Ureter (tissue), 1 donor: ENCODE data around the gene CGA. TPM values are rescaled to one million over a fixed set of nuclear protein-coding genes. Genes with fewer than 3 reads are reported as not detected.
"Not testable (repeated sequence)": the region's sequence is repeated elsewhere in the genome, so short reads cannot be mapped to it uniquely, and the experiment has no call there.

Source experiments
- DNase-seq: peaks from one replicate; pipeline ENCODE4 v3.0.0-alpha.2; 2020; ENCODE audit warnings: low spot score
- total RNA-seq: library from RNA; stranded (reverse); gene quantifications from one replicate; pipeline ENCODE4 v1.2.4, GENCODE V29; 2023
- donor health status: DM: yes; HTN: yes; CAD: no.

The CGA gene
- not detected for total RNA-seq

GRCh38 chr6:87095087-87095509 is at the start of gene CGA:
CGA (minus strand) TSS chr6:87095106; CDS start chr6:87088200, 6,906 bp downstream.
- DNase-seq = no peak

DNA sequence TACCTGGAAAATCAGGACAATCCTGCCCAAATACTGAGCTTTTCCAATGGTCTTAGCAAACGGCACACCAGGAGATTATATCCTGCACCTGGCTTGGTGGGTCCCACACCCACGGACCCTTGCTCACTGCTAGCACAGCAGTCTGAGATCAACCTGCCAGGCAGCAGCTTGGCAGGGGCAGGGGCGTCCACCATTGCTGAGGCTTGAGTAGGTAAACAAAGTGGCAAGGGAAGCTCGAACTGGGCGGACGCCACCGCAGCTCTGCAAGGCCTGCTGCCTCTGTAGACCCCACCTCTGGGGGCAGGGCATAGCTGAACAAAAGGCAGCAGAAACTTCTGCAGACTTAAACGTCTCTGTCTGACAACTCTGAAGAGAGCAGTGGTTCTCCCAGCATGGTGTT is 45.0 kb upstream of the CGA start:
- DNase-seq = not testable (repeated sequence)

DNA sequence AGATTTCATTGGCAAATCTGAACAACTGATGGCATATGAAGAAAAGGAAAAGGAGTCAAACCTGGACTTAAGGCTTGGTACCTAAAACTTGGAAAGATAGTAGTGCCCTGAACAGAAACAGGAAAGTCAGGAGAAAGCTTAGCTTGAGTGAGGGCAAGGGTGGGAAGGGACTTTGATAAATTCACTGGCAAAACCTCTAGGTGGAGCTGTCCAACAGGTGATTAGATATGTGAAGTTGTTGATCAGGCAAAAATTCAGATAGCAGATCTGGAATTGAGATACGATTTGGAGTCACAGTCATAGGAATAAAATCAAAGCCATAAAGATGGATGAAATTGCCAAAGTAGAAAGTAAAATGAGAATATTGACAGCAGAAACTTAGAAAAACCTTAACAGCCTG is 44.3 kb upstream of the CGA start:
- DNase-seq = no peak

- DNase-seq = no peak
Observed at GRCh38 chr6:87136963-87137362, 42.1 kb upstream of the CGA start.

GRCh38 chr6:87127737-87128136 is 32.8 kb upstream of the CGA start:
- DNase-seq = no peak

DNA sequence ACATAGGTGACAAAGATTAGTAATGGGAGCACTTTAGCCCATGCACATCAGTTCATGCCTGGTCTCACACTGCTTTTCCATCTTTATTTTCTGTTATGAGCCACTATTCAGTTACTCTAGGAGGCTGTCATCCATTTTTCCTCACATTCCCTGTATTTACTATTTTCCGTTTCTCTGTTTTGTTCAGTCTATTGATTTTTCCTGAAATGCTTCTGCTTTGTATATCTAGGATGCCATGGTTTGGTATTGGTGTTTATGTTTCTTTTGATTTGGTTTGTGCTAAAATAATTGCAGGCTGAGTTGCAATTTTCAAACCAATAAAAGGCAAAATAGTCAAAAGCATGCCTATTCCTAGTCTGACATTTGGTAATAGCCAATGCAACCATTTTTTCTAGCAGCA is 31.6 kb upstream of the CGA start:
- DNase-seq = no peak

DNA sequence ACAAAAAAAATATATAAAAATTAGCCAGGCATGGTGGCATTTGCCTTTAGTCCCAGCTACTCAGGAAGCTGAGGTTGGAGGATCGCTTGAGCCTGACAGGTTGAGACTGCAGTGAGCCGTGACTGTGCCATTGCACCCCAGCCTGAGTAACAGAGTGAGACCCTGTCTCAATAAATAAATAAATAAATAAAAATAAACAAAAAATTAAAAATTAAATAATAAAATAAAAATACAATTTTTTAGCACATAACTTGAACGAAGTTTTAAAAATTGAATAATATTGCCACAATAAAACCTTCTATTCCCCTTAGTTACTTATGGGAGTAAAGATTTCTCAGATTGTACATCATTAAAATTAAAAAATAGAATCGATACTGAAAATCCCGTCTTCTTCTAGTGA is 29.2 kb upstream of the CGA start:
- no peak for DNase-seq

GRCh38 chr6:87122477-87122876 is 27.6 kb upstream of the CGA start:
- DNase-seq = no peak

GRCh38 chr6:87118054-87118453 is 23.1 kb upstream of the CGA start:
- DNase-seq = no peak

DNA sequence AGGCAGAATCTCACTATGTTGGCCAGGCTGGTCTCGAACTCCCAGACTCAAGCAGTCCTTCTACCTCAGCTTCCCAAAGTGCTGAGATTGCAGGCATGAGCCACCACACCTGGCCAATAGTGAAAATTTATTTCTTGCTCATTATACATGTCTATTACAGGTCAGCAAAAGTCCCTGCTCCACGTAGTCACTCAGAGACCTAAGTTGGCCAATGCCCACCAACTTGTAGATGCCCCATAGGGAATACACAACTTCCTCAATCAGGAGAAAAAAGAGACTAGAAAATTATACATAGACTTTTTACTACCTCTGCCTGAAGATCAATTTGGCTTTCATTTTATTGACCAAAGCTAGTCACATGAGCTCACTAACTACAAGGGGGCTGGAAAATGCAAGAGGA is 22.0 kb upstream of the CGA start:
- no peak for DNase-seq

GRCh38 chr6:87115402-87116135 is 20.7 kb upstream of the CGA start:
- no peak for DNase-seq

- no peak for DNase-seq
Observed at GRCh38 chr6:87110636-87111035, 15.7 kb upstream of the CGA start.

DNA sequence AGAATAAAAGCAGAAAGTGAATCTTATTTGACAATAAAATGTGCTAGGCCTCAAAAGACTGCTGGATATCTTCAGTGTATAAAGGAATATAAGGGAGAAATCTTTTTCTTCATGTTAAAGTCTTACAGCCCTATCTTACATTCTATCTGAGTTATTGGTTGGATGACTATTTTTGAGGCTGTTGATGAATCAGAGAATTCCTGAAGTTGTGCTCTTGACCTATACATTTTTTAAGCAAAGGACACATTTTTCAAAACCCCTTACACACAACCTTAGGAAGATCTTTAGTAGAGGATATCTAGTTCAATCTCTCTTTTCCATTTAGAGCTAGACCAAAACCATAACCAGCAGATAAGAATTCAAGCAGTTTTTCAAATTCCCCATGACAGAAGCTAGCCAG is 10.9 kb upstream of the CGA start:
- DNase-seq = no peak

GRCh38 chr6:87104667-87105066 is 9.8 kb upstream of the CGA start:
- no peak for DNase-seq

GRCh38 chr6:87103977-87104601 is 9.2 kb upstream of the CGA start:
- DNase-seq = no peak

DNA sequence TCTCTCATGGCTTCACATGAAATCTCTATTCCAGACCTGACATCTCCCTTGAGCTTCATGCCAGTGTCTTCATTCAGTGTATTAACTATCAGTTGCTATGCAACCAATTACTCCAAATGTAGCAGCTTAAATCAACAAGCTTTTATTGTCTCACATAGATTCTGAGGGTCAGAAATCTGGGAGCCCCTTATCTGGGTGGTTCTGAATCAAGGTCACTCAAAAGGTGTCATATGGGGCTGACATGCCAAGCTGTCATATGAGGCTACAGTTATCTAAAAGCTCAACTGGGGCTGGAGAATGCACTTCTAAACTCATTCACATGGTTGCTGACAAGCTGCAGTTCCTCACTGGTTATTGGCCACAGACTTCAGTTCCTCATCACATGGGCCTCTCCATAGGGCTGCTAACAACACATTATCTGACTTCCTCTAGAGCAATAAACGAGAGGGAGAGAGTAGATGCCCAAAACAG is 7.3 kb upstream of the CGA start:
- DNase-seq = no peak

DNA sequence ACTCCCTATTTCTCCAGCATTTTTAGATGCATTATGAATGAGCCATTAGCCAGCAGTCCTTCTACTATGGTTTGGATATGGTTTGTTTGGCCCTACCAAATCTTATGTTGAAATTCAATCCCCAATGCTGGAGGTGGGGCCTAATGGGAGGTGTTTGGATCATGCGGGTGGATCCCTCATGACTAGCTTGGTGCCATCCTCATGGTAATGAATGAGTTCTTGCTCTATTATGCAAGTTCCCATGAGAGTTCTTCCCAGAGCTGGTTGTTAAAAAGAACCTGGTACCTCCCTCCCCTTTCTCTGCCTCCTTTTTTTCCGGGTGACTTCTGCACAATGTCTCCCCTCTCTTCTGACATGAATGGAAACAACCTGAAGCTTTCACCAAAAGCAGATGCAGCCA is 6.2 kb upstream of the CGA start:
- no peak for DNase-seq

DNA sequence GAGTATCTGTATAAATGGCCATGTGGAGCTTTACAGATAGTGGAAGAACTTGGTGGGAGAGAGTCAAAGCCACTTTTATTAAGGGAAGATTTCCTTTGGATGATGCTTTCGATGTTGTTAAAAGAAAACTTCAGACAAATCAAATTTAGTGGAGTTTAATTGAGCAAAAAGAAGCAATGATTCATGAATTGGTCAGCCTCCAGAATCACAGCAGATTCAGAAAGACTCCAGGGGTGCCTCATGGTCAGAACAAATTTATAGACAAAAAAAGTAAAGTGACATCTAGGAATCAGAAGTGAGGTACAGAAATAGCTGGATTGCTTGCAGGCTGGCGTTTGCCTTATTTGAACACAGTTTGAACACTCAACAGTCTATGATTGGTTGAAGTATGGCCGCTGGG is 5.3 kb upstream of the CGA start:
- no peak for DNase-seq

DNA sequence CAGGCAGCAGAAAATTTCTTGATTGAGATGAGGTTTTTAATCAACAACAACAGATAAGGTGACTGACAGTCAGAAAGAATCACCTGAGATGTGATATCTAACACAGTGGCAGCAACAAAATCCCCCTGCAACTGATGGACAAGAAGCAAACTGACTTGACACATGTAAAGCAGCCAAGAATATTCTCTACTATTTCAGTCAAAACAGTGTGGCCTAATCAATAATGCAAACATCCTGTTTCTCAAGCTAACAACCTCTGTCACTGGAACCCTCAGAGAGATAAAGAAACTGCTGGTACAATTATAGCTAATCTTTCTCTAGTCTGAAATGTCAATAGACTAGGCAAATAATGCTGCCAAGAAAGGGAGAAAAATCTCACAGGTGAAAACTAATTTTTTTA is 4.6 kb upstream of the CGA start:
- DNase-seq = no peak

DNA sequence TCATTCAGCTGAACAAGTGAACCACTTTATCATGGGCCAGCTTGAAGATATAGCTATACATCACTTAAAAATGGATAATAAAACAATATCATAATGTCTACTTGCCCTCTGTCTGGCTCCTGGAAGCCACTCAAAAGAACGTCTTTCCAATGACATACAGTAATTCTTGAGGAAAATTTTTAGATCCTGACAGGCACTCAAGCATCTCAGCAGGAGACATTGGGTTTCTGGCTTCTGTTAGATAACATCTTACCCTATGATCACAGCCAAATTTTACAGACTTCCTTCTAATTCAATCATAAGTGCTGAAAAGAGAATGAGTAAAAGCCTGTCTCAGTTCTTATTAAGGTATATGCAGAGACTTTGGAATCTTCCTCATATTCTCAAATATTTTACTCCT is 330 bp downstream of the CGA start:
- no peak for DNase-seq

GRCh38 chr6:87093651-87094050 is 1.3 kb downstream of the CGA start:
- no peak for DNase-seq

DNA sequence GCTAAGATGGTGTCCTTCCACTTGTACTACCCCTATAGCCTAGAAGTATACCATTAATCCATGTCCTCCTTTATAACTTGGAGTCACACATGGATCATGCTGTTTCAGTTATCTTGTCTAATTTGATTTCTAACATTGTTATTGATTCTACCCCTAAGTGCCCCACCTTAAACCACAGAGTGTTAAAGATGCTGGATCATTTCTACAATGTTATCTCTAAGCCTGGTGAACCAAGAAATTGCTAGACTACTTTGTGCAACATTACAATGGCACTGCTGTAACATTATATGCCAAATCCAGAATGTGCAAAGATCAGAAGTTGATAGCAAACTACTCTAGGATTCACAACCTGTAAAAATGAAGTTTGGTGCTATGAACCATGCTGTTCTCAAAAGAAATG is 1.7 kb downstream of the CGA start:
- DNase-seq = no peak

DNA sequence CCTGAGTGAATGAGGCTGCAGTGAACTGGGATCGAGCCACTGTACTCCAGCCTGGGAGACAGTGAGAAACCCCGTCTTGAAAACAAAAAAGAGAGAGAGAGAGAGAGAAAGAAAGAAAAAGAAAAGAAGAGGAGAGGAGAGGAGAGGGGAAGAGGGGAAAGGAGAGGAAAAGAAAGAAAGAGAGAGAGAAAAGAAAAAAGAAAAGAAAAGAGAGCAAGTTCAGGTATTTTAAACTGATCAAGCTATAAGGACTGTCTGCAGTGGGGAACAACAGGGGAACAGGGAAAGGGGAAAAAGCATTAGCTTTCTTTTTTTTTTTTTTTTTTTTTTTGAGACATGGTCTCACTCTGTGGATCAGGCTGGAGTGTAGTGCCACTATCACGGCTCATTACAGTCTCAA is 2.5 kb downstream of the CGA start:
- DNase-seq = no peak

GRCh38 chr6:87089135-87089534 is 5.8 kb downstream of the CGA start:
- DNase-seq = no peak
